PC-9 (cell line): ENCODE measurements around the gene CACNB1.

Experiments used
- CTCF ChIP-seq: fragments of 200-600 bp; sonication (generic); conservative IDR thresholded peaks from 2 replicates; pipeline ENCODE4 v1.6.1; 2017; ENCODE audit warnings: mixed run types, antibody characterized with exemption, mild to moderate bottlenecking, moderate library complexity
- EZH2 ChIP-seq: fragments of 200-600 bp; sonication (generic); IDR thresholded peaks from 2 replicates; pipeline ENCODE4 v1.8.0; 2017; ENCODE audit warnings: antibody characterized with exemption, low read depth

- no peak for TF ChIP-seq CTCF
- TF ChIP-seq EZH2: no peak
These were observed 28.0 kb upstream of the CACNB1 start, which contains the start of gene STAC2 for GRCh38 chr17:39225308-39225958.
